ENCODE results near the gene B9D1. TPM values are rescaled to one million over a fixed set of nuclear protein-coding genes. Genes with fewer than 3 reads are reported as not detected.

The B9D1 gene
- total and polyA plus RNA-seq, 7 donors: 6.6 to 22.4 (median 15.2) TPM

DNA sequence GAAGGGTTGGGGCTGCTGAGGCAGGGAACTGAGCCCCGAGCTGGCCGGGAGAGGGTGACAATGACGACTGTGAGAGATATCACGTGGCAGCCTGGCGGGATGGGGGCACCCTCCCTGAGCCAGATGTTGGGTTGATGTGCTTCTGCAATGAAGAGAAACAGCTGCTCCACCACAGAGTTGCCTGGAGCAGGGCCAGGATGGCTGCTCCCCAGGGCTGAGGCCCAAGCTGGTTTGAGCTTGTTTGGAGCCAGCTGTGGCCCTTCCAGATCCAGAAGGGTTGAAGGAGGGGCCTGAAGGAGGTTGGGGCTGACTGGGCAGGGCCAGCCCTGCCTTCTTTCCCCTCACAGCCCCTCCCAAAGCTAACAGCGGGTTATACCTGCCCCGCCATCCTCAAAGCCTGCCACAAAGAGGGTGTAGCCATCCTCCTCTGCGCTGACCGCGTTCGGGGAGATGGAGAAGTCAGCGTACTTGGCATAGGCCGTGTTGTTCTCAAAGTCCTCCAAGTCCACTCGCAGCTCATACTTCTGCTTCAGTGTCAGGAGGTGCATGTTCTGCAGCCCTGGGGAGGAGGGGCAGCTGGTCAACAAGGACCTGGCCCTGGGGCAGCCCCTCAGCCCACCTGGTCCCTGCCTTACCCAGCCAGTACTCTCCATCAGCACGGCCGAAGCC, 22.3 kb upstream of the B9D1 start:
- Histone ChIP-seq H3K4me1 (peaks cover 0 to 96% (median 84%) of the 10 kb centered on the region in 4 donors), H3K27ac (peak overlapping the region; percentile 95 to 97 (median 96)), H3K36me3 (peaks cover 29 to 40% (median 34%) of the 10 kb centered on the region in 4 donors), H3K27me3 (no peaks in the 10 kb centered on the region), H3K9me3 (no peaks in the 10 kb centered on the region), H3K4me3 (peak overlapping the region in 3 of 4 donors; percentile 48 to 59 (median 51))
- 14 to 30% methylated on average over 16 of the region's 16 CpGs for WGBS, 2 donors
- TF ChIP-seq POLR2AphosphoS5 (IDR thresholded peaks at IDR 0.05): peak; percentile 43 to 91 (median 88)
- peak; percentile 63 to 75 for TF ChIP-seq POLR2A (IDR thresholded peaks at IDR 0.05)
- TF ChIP-seq, protein P1, sequence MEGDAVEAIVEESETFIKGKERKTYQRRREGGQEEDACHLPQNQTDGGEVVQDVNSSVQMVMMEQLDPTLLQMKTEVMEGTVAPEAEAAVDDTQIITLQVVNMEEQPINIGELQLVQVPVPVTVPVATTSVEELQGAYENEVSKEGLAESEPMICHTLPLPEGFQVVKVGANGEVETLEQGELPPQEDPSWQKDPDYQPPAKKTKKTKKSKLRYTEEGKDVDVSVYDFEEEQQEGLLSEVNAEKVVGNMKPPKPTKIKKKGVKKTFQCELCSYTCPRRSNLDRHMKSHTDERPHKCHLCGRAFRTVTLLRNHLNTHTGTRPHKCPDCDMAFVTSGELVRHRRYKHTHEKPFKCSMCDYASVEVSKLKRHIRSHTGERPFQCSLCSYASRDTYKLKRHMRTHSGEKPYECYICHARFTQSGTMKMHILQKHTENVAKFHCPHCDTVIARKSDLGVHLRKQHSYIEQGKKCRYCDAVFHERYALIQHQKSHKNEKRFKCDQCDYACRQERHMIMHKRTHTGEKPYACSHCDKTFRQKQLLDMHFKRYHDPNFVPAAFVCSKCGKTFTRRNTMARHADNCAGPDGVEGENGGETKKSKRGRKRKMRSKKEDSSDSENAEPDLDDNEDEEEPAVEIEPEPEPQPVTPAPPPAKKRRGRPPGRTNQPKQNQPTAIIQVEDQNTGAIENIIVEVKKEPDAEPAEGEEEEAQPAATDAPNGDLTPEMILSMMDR (IDR thresholded peaks at IDR 0.05): no peak
- TF ChIP-seq EP300 (IDR thresholded peaks at IDR 0.05): peak in 2 of 4 donors; percentile 80 to 82
- intact Hi-C loops (cut with DNase I): no loop called here
- DNase-seq: peak; percentile 97

DNA sequence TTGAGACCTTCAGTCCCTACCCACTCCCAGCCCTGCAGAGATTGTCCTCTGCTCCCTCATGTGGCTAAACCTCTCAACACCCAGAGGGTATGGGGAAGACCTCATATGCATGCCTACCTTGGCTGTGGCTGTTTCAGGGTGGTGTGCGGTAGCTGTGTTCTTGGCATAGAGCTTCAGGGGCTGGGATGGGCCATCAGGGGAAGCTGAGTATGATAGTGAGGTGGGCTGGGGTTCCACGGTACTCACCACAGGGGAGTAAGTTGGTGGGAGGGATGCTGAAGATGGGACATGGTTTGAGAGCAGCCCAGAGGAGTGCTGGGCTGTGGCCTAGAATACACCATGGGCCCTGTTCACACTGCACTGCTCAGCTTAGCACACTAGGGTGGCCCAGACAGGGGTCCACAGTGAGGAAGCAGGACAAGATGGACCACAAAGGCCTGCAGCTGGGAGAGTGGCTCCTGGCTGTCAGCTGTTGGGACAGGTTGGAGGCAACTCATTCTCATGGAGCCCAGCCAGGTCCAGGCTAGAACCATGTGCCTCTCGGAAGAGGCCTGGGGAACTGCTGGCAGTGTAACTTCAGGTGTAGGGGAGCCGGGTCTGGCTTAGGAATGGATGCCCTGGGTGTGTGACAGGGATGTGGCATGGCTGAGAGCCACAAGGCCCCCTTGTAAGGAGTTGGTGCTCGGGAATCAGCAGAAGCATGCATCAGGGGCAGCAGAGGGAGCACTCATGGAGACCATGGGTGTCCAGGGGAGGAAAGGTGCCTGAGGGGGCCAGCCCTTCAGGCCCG, 21.4 kb upstream of the B9D1 start:
- no peaks in the 10 kb centered on the region for H3K27me3 ChIP-seq
- DNase-seq: peak; percentile 83
- 80 to 81% methylated on average over 6 of the region's 6 CpGs for WGBS, 2 donors
- TF ChIP-seq POLR2A (IDR thresholded peaks at IDR 0.05) (no peak), EP300 (IDR thresholded peaks at IDR 0.05) (no peak), POLR2AphosphoS5 (IDR thresholded peaks at IDR 0.05) (no peak)
- TF ChIP-seq, protein P1 (IDR thresholded peaks at IDR 0.05): no peak
- peak overlapping the region in 1 of 4 donors; percentile 51 for H3K4me3 ChIP-seq
- intact Hi-C loops (cut with DNase I): no loop called here
- peaks cover 0 to 96% (median 85%) of the 10 kb centered on the region in 4 donors for H3K4me1 ChIP-seq
- peak overlapping the region; percentile 95 to 97 (median 96) for H3K27ac ChIP-seq
- H3K9me3 ChIP-seq: no peaks in the 10 kb centered on the region
- H3K36me3 ChIP-seq: peaks cover 29 to 45% (median 36%) of the 10 kb centered on the region in 4 donors

DNA sequence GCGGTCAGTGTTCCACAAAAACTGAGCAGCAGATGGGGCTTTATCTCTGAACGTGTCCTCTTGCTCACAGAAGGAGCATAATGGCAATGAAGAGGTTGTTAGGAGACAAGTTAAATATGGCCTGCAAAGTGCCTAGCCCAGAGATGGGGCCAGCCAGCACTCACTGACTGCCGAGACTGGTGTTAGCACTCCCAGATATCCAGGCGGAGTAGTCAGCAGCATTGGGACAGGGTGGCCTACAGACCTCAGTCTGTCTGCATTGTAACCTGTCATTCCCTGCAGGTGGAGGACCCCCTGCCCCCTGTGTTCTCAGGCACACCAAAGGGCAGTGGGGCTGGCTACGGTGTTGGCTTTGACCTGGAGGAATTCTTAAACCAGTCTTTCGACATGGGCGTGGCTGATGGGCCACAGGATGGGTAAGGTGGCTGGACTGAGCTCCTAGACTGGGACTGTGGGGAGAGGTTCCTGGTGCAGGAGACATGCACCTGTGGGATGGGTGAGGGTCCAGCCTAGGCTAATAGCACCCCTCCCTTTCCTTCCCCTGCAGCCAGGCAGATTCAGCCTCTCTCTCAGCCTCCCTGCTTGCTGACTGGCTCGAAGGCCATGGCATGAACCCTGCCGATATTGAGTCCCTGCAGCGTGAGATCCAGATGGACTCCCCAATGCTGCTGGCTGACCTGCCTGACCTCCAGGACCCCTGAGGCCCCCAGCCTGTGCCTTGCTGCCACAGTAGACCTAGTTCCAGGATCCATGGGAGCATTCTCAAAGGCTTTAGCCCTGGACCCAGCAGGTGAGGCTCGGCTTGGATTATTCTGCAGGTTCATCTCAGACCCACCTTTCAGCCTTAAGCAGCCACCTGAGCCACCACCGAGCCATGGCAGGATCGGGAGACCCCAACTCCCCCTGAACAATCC, 20.3 kb upstream of the B9D1 start:
- H3K4me1 ChIP-seq: peaks cover 0 to 87% (median 76%) of the 10 kb centered on the region in 4 donors
- H3K27ac ChIP-seq: peak overlapping the region; percentile 95 to 97 (median 96)
- TF ChIP-seq POLR2A (IDR thresholded peaks at IDR 0.05) (no peak), POLR2AphosphoS5 (IDR thresholded peaks at IDR 0.05) (no peak), EP300 (IDR thresholded peaks at IDR 0.05) (no peak)
- TF ChIP-seq, protein P1 (IDR thresholded peaks at IDR 0.05): no peak
- H3K4me3 ChIP-seq: no peak overlapping the region
- no peaks in the 10 kb centered on the region for H3K9me3 ChIP-seq
- peaks cover 29 to 45% (median 36%) of the 10 kb centered on the region in 4 donors for H3K36me3 ChIP-seq
- peak; percentile 63 for DNase-seq
- WGBS, 2 donors: 89 to 91% methylated on average over 13 of the region's 13 CpGs
- intact Hi-C loops (cut with DNase I): no loop called here
- no peaks in the 10 kb centered on the region for H3K27me3 ChIP-seq

DNA sequence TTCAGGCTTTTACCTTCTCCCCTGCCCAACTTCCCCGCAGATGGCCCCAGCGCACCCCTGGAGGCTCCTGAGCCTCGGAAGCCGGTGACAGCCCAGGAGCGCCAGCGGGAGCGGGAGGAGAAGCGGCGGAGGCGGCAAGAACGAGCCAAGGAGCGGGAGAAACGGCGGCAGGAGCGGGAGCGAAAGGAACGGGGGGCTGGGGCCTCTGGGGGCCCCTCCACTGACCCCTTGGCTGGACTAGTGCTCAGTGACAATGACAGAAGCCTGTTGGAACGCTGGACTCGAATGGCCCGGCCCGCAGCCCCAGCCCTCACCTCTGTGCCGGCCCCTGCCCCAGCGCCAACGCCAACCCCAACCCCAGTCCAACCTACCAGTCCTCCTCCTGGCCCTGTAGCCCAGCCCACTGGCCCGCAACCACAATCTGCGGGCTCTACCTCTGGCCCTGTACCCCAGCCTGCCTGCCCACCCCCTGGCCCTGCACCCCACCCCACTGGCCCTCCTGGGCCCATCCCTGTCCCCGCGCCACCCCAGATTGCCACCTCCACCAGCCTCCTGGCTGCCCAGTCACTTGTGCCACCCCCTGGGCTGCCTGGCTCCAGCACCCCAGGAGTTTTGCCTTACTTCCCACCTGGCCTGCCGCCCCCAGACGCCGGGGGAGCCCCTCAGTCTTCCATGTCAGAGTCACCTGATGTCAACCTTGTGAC, 19.4 kb upstream of the B9D1 start:
- Histone ChIP-seq H3K27ac (peak overlapping the region; percentile 50 to 97 (median 96)), H3K36me3 (peaks cover 29 to 45% (median 36%) of the 10 kb centered on the region in 4 donors), H3K27me3 (no peaks in the 10 kb centered on the region), H3K9me3 (no peaks in the 10 kb centered on the region), H3K4me3 (no peak overlapping the region), H3K4me1 (peaks cover 0 to 83% (median 71%) of the 10 kb centered on the region in 4 donors)
- DNase-seq: peak; percentile 66
- peak in 1 of 4 donors; percentile 6 for TF ChIP-seq POLR2AphosphoS5 (IDR thresholded peaks at IDR 0.05)
- TF ChIP-seq POLR2A (IDR thresholded peaks at IDR 0.05): no peak
- intact Hi-C loops (cut with DNase I): no loop called here
- WGBS, 2 donors: 94 to 95% methylated on average over 31 of the region's 31 CpGs

Measured in sigmoid colon (tissue), 7 donors.